HEK293T (cell line): ENCODE data around the gene PDE3A.

Source experiments
- CTCF ChIA-PET: fragments of 350-600 bp; formaldehyde crosslinking; extraction: SDS; loops from one replicate; lab custom pipeline; 2021; ENCODE audit warnings: antibody characterized with exemption, inconsistent platforms; lab: Yijun Ruan, JAX
- POLR2A ChIA-PET: fragments of 350-600 bp; formaldehyde crosslinking; extraction: SDS; loops from one replicate; lab custom pipeline; 2020; ENCODE audit warnings: antibody characterized with exemption, inconsistent platforms; lab: Yijun Ruan, JAX
- DNase-seq: peaks from one replicate; pipeline ENCODE4 v3.0.0; 2012; ENCODE audit warnings: mixed read lengths; ENCODE audit errors: extremely low spot score
- ARNT ChIP-seq: fragments of 450-650 bp; IDR thresholded peaks from 2 replicates; pipeline ENCODE4 v1.6.1; 2017; ENCODE audit warnings: mild to moderate bottlenecking
- BHLHE40 ChIP-seq: fragments of 450-650 bp; IDR thresholded peaks from 2 replicates; pipeline ENCODE4 v1.6.1; 2016; ENCODE audit warnings: mild to moderate bottlenecking, moderate library complexity, borderline replicate concordance
- CTBP1 ChIP-seq: fragments of 450-650 bp; IDR thresholded peaks from 2 replicates; pipeline ENCODE4 v1.6.1; 2016; ENCODE audit warnings: borderline replicate concordance
- ELF4 ChIP-seq: fragments of 450-650 bp; IDR thresholded peaks from 2 replicates; pipeline ENCODE4 v1.6.1; 2017; ENCODE audit warnings: antibody characterized with exemption
- FOXA1 ChIP-seq: fragments of 450-650 bp; IDR thresholded peaks from 2 replicates; pipeline ENCODE4 v1.6.1; 2016; ENCODE audit warnings: mild to moderate bottlenecking
- FOXK2 ChIP-seq: fragments of 450-650 bp; IDR thresholded peaks from 2 replicates; pipeline ENCODE4 v1.6.1; 2016; ENCODE audit warnings: mild to moderate bottlenecking
- FOXM1 ChIP-seq: fragments of 450-650 bp; IDR thresholded peaks from 2 replicates; pipeline ENCODE4 v1.6.1; 2017; ENCODE audit warnings: mild to moderate bottlenecking, borderline replicate concordance
- HDGF ChIP-seq: fragments of 450-650 bp; IDR thresholded peaks from 2 replicates; pipeline ENCODE4 v1.6.1; 2017; ENCODE audit warnings: antibody characterized with exemption, borderline replicate concordance
- L3MBTL2 ChIP-seq: fragments of 450-650 bp; conservative IDR thresholded peaks from 2 replicates; pipeline ENCODE4 v1.6.1; 2016; ENCODE audit warnings: mild to moderate bottlenecking
- LEF1 ChIP-seq: fragments of 450-650 bp; IDR thresholded peaks from 2 replicates; pipeline ENCODE4 v1.6.1; 2017; ENCODE audit warnings: mild to moderate bottlenecking, borderline replicate concordance
- NFRKB ChIP-seq: fragments of 450-650 bp; IDR thresholded peaks from 2 replicates; pipeline ENCODE4 v1.6.1; 2016; ENCODE audit warnings: mild to moderate bottlenecking, moderate library complexity
- PKNOX1 ChIP-seq: fragments of 450-650 bp; IDR thresholded peaks from 2 replicates; pipeline ENCODE4 v1.6.1; 2016
- SP1 ChIP-seq: fragments of 450-650 bp; IDR thresholded peaks from 2 replicates; pipeline ENCODE4 v1.6.1; 2017
- SUZ12 ChIP-seq: fragments of 450-650 bp; IDR thresholded peaks from 2 replicates; pipeline ENCODE4 v1.6.1; 2016; ENCODE audit warnings: mild to moderate bottlenecking
- TARDBP ChIP-seq: fragments of 450-650 bp; IDR thresholded peaks from 2 replicates; pipeline ENCODE4 v1.6.1; 2016
- ZNF384 ChIP-seq: fragments of 450-650 bp; IDR thresholded peaks from 2 replicates; pipeline ENCODE4 v1.6.1; 2016

The PDE3A gene

GRCh38 chr12:20513189-20513588 lies 144.9 kb downstream of the PDE3A start:
- DNase-seq = no peak
- ChIA-PET POLR2A (no interaction called here), CTCF (no interaction called here)
- TF ChIP-seq NFRKB (no peak), LEF1 (no peak), ARNT (no peak)

GRCh38 chr12:20514598-20514997 lies 146.3 kb downstream of the PDE3A start:
- POLR2A ChIA-PET = no interaction called here
- no peak for TF ChIP-seq ARNT
- no peak for TF ChIP-seq NFRKB
- TF ChIP-seq SUZ12 = no peak
- TF ChIP-seq CTBP1 = no peak
- TF ChIP-seq ZNF384 = no peak
- no peak for TF ChIP-seq BHLHE40
- TF ChIP-seq FOXK2 = no peak
- TF ChIP-seq TARDBP = no peak
- no peak for TF ChIP-seq SP1
- no peak for TF ChIP-seq HDGF
- no peak for TF ChIP-seq L3MBTL2
- TF ChIP-seq ELF4 = no peak
- TF ChIP-seq FOXA1 = no peak
- TF ChIP-seq FOXM1 = no peak
- no peak for TF ChIP-seq LEF1
- TF ChIP-seq PKNOX1 = no peak
- CTCF ChIA-PET = no interaction called here
- no peak for DNase-seq

GRCh38 chr12:20520532-20520931 lies 152.2 kb downstream of the PDE3A start:
- no peak for TF ChIP-seq ELF4
- no peak for TF ChIP-seq BHLHE40
- no peak for TF ChIP-seq FOXA1
- TF ChIP-seq PKNOX1 = no peak
- TF ChIP-seq HDGF = no peak
- TF ChIP-seq TARDBP = no peak
- no peak for TF ChIP-seq FOXK2
- no peak for TF ChIP-seq CTBP1
- TF ChIP-seq ZNF384 = no peak
- TF ChIP-seq ARNT = no peak
- no peak for TF ChIP-seq SP1
- TF ChIP-seq LEF1 = no peak
- CTCF ChIA-PET = no interaction called here
- POLR2A ChIA-PET = no interaction called here
- no peak for DNase-seq

- CTCF ChIA-PET = no interaction called here
- TF ChIP-seq L3MBTL2 (no peak), HDGF (no peak), LEF1 (no peak), ELF4 (no peak), CTBP1 (no peak)
- POLR2A ChIA-PET = no interaction called here
- DNase-seq = no peak
Measured at GRCh38 chr12:20523658-20524057, 155.3 kb downstream of the PDE3A start.

GRCh38 chr12:20524113-20524512 lies 155.8 kb downstream of the PDE3A start:
- ChIA-PET CTCF (no interaction called here), POLR2A (no interaction called here)
- DNase-seq = no peak
- TF ChIP-seq LEF1 = no peak
- no peak for TF ChIP-seq FOXA1
- TF ChIP-seq BHLHE40 = no peak
- TF ChIP-seq L3MBTL2 = no peak
- no peak for TF ChIP-seq FOXK2
- no peak for TF ChIP-seq FOXM1
- no peak for TF ChIP-seq ZNF384

- DNase-seq = no peak
- no peak for TF ChIP-seq LEF1
- TF ChIP-seq NFRKB = no peak
- no peak for TF ChIP-seq CTBP1
- no peak for TF ChIP-seq TARDBP
- TF ChIP-seq SUZ12 = no peak
- no peak for TF ChIP-seq ARNT
- no peak for TF ChIP-seq FOXK2
- TF ChIP-seq PKNOX1 = no peak
- ChIA-PET POLR2A (no interaction called here), CTCF (no interaction called here)
Measured at GRCh38 chr12:20525064-20525610, 156.8 kb downstream of the PDE3A start.
